Liver (tissue), 9 donors: Measurements from ENCODE around the gene LKAAEAR1. TPM values are rescaled to one million over a fixed set of nuclear protein-coding genes. Genes with fewer than 3 reads are reported as not detected.
A peak's percentile ranks its signal among the peaks of the same experiment; 100 is the strongest.

Source experiments
- DNase-seq: peaks from one replicate; pipeline ENCODE4 v3.0.0-alpha.2; 2017; ENCODE audit warnings: low spot score
- H3K27ac ChIP-seq, 2 donors: one replicate each; pipeline ENCODE4 v1.7.0; 2013; ENCODE audit warnings: inconsistent platforms in 2 of 2, low read length in 2 of 2, control low read depth in 1 of 2, low read depth in 1 of 2, mild to moderate bottlenecking in 1 of 2
- H3K27me3 ChIP-seq, 4 donors: one replicate each; pipeline versions ENCODE4 v1.6.1 to v1.7.0; 2013; ENCODE audit warnings: low read length in 3 of 4, inconsistent platforms in 1 of 4, mild to moderate bottlenecking in 1 of 4, moderate library complexity in 1 of 4; ENCODE audit not compliant: control insufficient read depth in 4 of 4, insufficient read depth in 4 of 4
- H3K36me3 ChIP-seq, 4 donors: one replicate each; pipeline versions ENCODE4 v1.6.1 to v1.7.0; 2013; ENCODE audit warnings: low read length in 3 of 4, mild to moderate bottlenecking in 3 of 4, low read depth in 1 of 4, moderate library complexity in 1 of 4; ENCODE audit not compliant: control insufficient read depth in 4 of 4, insufficient read depth in 3 of 4
- H3K4me1 ChIP-seq, 4 donors: one replicate each; pipeline versions ENCODE4 v1.6.1 to v1.7.0; 2013; ENCODE audit warnings: low read length in 3 of 4, mild to moderate bottlenecking in 3 of 4, moderate library complexity in 1 of 4; ENCODE audit not compliant: control insufficient read depth in 4 of 4, insufficient read depth in 4 of 4
- H3K4me3 ChIP-seq, 3 donors: one replicate each; pipeline versions ENCODE4 v1.6.1 to v1.7.0; 2013; ENCODE audit warnings: low read length in 3 of 3, control low read depth in 1 of 3, low read depth in 1 of 3, mild to moderate bottlenecking in 1 of 3
- H3K9ac ChIP-seq, 2 donors: one replicate each; pipeline ENCODE4 v1.7.0; 2013; ENCODE audit warnings: low read length in 2 of 2, mild to moderate bottlenecking in 2 of 2, moderate library complexity in 2 of 2, control low read depth in 1 of 2, low read depth in 1 of 2
- H3K9me3 ChIP-seq, 4 donors: one replicate each; pipeline versions ENCODE4 v1.6.1 to v1.7.0; 2013; ENCODE audit warnings: low read length in 3 of 4; ENCODE audit not compliant: control insufficient read depth in 4 of 4
- ATF3 ChIP-seq: IDR thresholded peaks from 2 replicates; pipeline ENCODE4 v1.6.1; 2016; ENCODE audit warnings: antibody characterized with exemption
- CTCF ChIP-seq: fragments of 150-350 bp; IDR thresholded peaks from 2 replicates; pipeline ENCODE4 v1.5.1; 2017; ENCODE audit warnings: improper control_type of control experiment, low read depth, low read length; ENCODE audit not compliant: missing input control
- EGR1 ChIP-seq, 2 donors: IDR thresholded peaks; 2 replicates each; pipeline ENCODE4 v1.6.1; 2016 to 2018; ENCODE audit warnings: antibody characterized with exemption in 2 of 2, low read depth in 2 of 2
- FOXA1 ChIP-seq: IDR thresholded peaks from 2 replicates; pipeline ENCODE4 v1.6.1; 2016; ENCODE audit warnings: antibody characterized with exemption
- FOXA2 ChIP-seq: IDR thresholded peaks from 2 replicates; pipeline ENCODE4 v1.6.1; 2016; ENCODE audit warnings: antibody characterized with exemption
- GABPA ChIP-seq, 2 donors: IDR thresholded peaks in 1 of 2; conservative IDR thresholded peaks in 1 of 2; 2 replicates each; pipeline ENCODE4 v1.6.1; 2016; ENCODE audit warnings: antibody characterized with exemption in 2 of 2, mild to moderate bottlenecking in 1 of 2, moderate library complexity in 1 of 2
- HNF4A ChIP-seq, 2 donors: conservative IDR thresholded peaks; 2 replicates each; pipeline ENCODE4 v1.6.1; 2016; ENCODE audit warnings: antibody characterized with exemption in 2 of 2, mild to moderate bottlenecking in 2 of 2
- HNF4G ChIP-seq: IDR thresholded peaks from 2 replicates; pipeline ENCODE4 v1.6.1; 2016; ENCODE audit warnings: antibody characterized with exemption
- JUND ChIP-seq, 2 donors: IDR thresholded peaks; 2 replicates each; pipeline ENCODE4 v1.6.1; 2016; ENCODE audit warnings: antibody characterized with exemption in 2 of 2
- MAX ChIP-seq: IDR thresholded peaks from 2 replicates; pipeline ENCODE4 v1.6.1; 2016; ENCODE audit warnings: antibody characterized with exemption
- NR2F2 ChIP-seq: IDR thresholded peaks from 2 replicates; pipeline ENCODE4 v1.6.1; 2016; ENCODE audit warnings: antibody characterized with exemption
- RAD21 ChIP-seq, 2 donors: IDR thresholded peaks; 2 replicates each; pipeline ENCODE4 v1.6.1; 2016; ENCODE audit warnings: antibody characterized with exemption in 2 of 2, mild to moderate bottlenecking in 2 of 2
- RXRA ChIP-seq, 2 donors: IDR thresholded peaks; 2 replicates each; pipeline ENCODE4 v1.6.1; 2017 to 2018; ENCODE audit warnings: antibody characterized with exemption in 2 of 2, mild to moderate bottlenecking in 1 of 2
- SP1 ChIP-seq: IDR thresholded peaks from 2 replicates; pipeline ENCODE4 v1.6.1; 2018; ENCODE audit warnings: antibody characterized with exemption, mild to moderate bottlenecking
- TAF1 ChIP-seq: conservative IDR thresholded peaks from 2 replicates; pipeline ENCODE4 v1.6.1; 2016; ENCODE audit warnings: antibody characterized with exemption, mild to moderate bottlenecking
- YY1 ChIP-seq: IDR thresholded peaks from 2 replicates; pipeline ENCODE4 v1.6.1; 2016; ENCODE audit warnings: antibody characterized with exemption, mild to moderate bottlenecking
- ZBTB33 ChIP-seq: IDR thresholded peaks from 2 replicates; pipeline ENCODE4 v1.6.1; 2016; ENCODE audit warnings: antibody characterized with exemption
- WGBS: extraction: QIAGEN DNeasy Blood & Tissue Kit; methylation state at CpG from one replicate; pipeline ENCODE4 v1.1.7; 2013; 5-methylcytosine and 5-hydroxymethylcytosine counted together
- polyA plus RNA-seq, 2 donors: library from polyadenylated mRNA; stranded (reverse) in 1 of 2; unstranded in 1 of 2; fragments of 200-250 nt in 1 of 2; fragments of >200 nt in 1 of 2; fragmentation: Nextera tagmentation in 1 of 2; extraction: Ambion mirVana in 1 of 2; gene quantifications; one replicate each; pipeline versions ENCODE4 v1.2.1 to v1.2.3, GENCODE V29; 2013 to 2015
- total RNA-seq, 2 donors: library from RNA; depleted of rRNA; stranded (reverse); fragments of >200 nt; gene quantifications; one replicate each; pipeline ENCODE4 v1.2.3, GENCODE V29; 2014
- donor health status: healthy.
- donor health status: healthy.
- donor health status: healthy.
- donor health status: healthy.
- donor health status: healthy.

LKAAEAR1 gene
- total and polyA plus RNA-seq, 4 donors = 0.08 TPM; not detected in 3

- H3K4me3 ChIP-seq = no peak overlapping the region
- TF ChIP-seq CTCF (peak; percentile 61), HNF4G (no peak), RXRA (IDR thresholded peaks at IDR 0.05) (no peak)
- no peak overlapping the region for H3K27ac ChIP-seq
- no peaks in the 10 kb centered on the region for H3K27me3 ChIP-seq
- no peak overlapping the region for H3K9ac ChIP-seq
- WGBS = 83% methylated on average over 14 of the region's 14 CpGs
- peaks cover 0 to 10% (median 0%) of the 10 kb centered on the region in 4 donors for H3K36me3 ChIP-seq
- peaks cover 14 to 40% (median 33%) of the 10 kb centered on the region in 4 donors for H3K4me1 ChIP-seq
- no peaks in the 10 kb centered on the region for H3K9me3 ChIP-seq
- peak; percentile 55 for DNase-seq
Measured at GRCh38 chr20:64069614-64070243, 14.5 kb downstream of the LKAAEAR1 start.

GRCh38 chr20:64069209-64069613, 15.0 kb downstream of the LKAAEAR1 start:
- Histone ChIP-seq H3K27ac (no peak overlapping the region), H3K4me1 (peaks cover 20 to 45% (median 38%) of the 10 kb centered on the region in 4 donors), H3K27me3 (no peaks in the 10 kb centered on the region), H3K4me3 (no peak overlapping the region), H3K36me3 (peaks cover 0 to 10% (median 0%) of the 10 kb centered on the region in 4 donors), H3K9me3 (no peaks in the 10 kb centered on the region), H3K9ac (no peak overlapping the region)
- WGBS = 94% methylated on average over 20 of the region's 20 CpGs
- no peak for TF ChIP-seq HNF4A (conservative IDR thresholded peaks at IDR 0.05)
- no peak for TF ChIP-seq HNF4G
- no peak for TF ChIP-seq ZBTB33
- no peak for TF ChIP-seq NR2F2
- no peak for TF ChIP-seq MAX
- no peak for TF ChIP-seq TAF1
- TF ChIP-seq FOXA1 = no peak
- TF ChIP-seq ATF3 = no peak
- no peak for TF ChIP-seq SP1
- TF ChIP-seq JUND (IDR thresholded peaks at IDR 0.05) = no peak
- no peak for TF ChIP-seq GABPA (IDR thresholded peaks at IDR 0.05 in 1 of 2, conservative IDR thresholded peaks at IDR 0.05 in 1 of 2)
- TF ChIP-seq CTCF = no peak
- TF ChIP-seq YY1 = no peak
- TF ChIP-seq FOXA2 = no peak
- TF ChIP-seq RAD21 (IDR thresholded peaks at IDR 0.05) = no peak
- TF ChIP-seq RXRA (IDR thresholded peaks at IDR 0.05) = no peak
- TF ChIP-seq EGR1 (IDR thresholded peaks at IDR 0.05; ENCODE audit: low read depth in 2 of 2) = no peak
- no peak for DNase-seq
